Thyroid gland (tissue), 4 donors: ENCODE results near the gene DNAH11. TPM values are rescaled to one million over a fixed set of nuclear protein-coding genes. Genes with fewer than 3 reads are reported as not detected.

ENCODE experiments used
- DNase-seq, 2 donors: peaks; one replicate each; pipeline ENCODE4 v3.0.0-alpha.2; 2019
- H3K27ac ChIP-seq, 3 donors: fragments of 200-600 bp; sonication (generic); 1 replicate in 2 of 3; 2 replicates in 1 of 3; pipeline ENCODE4 v1.5.1; 2016 to 2019; ENCODE audit warnings: mild to moderate bottlenecking in 1 of 3, moderate library complexity in 1 of 3
- H3K27me3 ChIP-seq: fragments of 200-600 bp; sonication (generic); one replicate; pipeline ENCODE4 v1.5.1; 2019
- H3K36me3 ChIP-seq, 2 donors: fragments of 200-600 bp; sonication (generic); one replicate each; pipeline ENCODE4 v1.5.1; 2016 to 2019
- H3K4me1 ChIP-seq, 2 donors: fragments of 200-600 bp; sonication (generic); one replicate each; pipeline ENCODE4 v1.5.1; 2017 to 2019
- H3K4me3 ChIP-seq, 3 donors: fragments of 200-600 bp; sonication (generic); replicated peaks in 1 of 3; 1 replicate in 2 of 3; 2 replicates in 1 of 3; pipeline ENCODE4 v1.5.1; 2016; ENCODE audit warnings: mild to moderate bottlenecking in 1 of 3
- H3K9me3 ChIP-seq: fragments of 200-600 bp; sonication (generic); one replicate; pipeline ENCODE4 v1.5.1; 2017
- CTCF ChIP-seq, 6 experiments: fragments of 200-600 bp in 3 of 6; fragments of 450-650 bp in 3 of 6; sonication (generic) in 3 of 6; IDR thresholded peaks; one replicate each; pipeline ENCODE4 v1.5.1; 2016 to 2019; ENCODE audit warnings: antibody characterized with exemption in 6 of 6, mild to moderate bottlenecking in 2 of 6, inconsistent platforms in 1 of 6, moderate library complexity in 1 of 6
- POLR2A ChIP-seq, 2 donors: fragments of 450-650 bp; IDR thresholded peaks; one replicate each; pipeline ENCODE4 v1.6.1; 2017; ENCODE audit warnings: antibody characterized with exemption in 2 of 2, mild to moderate bottlenecking in 2 of 2, moderate library complexity in 1 of 2
- WGBS, 2 donors: methylation state at CpG; one replicate each; pipeline ENCODE4 v1.1.5; 2017; 5-methylcytosine and 5-hydroxymethylcytosine counted together
- intact Hi-C: fragments of 100-400 bp; cut with DNase I; formaldehyde crosslinking; loops from one replicate; pipeline ENCODE4 v1.15.1; 2023
- total RNA-seq, 4 donors: library from RNA; depleted of rRNA; stranded (reverse); fragments of >200 nt; gene quantifications; one replicate each; pipeline ENCODE4 v1.2.3, GENCODE V29; 2016

Gene DNAH11
- total RNA-seq, 4 donors from 2014 or later: 3.9 to 29.9 (median 10.9) TPM

GRCh38 chr7:21639206-21639868 is 96.5 kb downstream of the DNAH11 start:
- Histone ChIP-seq H3K27me3 (no peaks in the 10 kb centered on the region), H3K4me3 (no peak overlapping the region), H3K9me3 (no peaks in the 10 kb centered on the region), H3K27ac (no peak overlapping the region), H3K4me1 (no peaks in the 10 kb centered on the region), H3K36me3 (no peaks in the 10 kb centered on the region)
- 90 to 93% methylated on average over 3 of the region's 3 CpGs for WGBS, 2 donors
- intact Hi-C loops: no loop called here
- DNase-seq: no peak
- no peak for TF ChIP-seq POLR2A (IDR thresholded peaks at IDR 0.05)
- TF ChIP-seq CTCF (IDR thresholded peaks at IDR 0.05): no peak

GRCh38 chr7:21640105-21640504 is 97.3 kb downstream of the DNAH11 start:
- H3K4me1 ChIP-seq: no peaks in the 10 kb centered on the region
- intact Hi-C loops: no loop called here
- 72 to 76% methylated on average over 2 of the region's 2 CpGs for WGBS, 2 donors

GRCh38 chr7:21641546-21641945 is 98.7 kb downstream of the DNAH11 start:
- TF ChIP-seq POLR2A (IDR thresholded peaks at IDR 0.05) (no peak), CTCF (IDR thresholded peaks at IDR 0.05) (no peak)
- no peak for DNase-seq
- Histone ChIP-seq H3K9me3 (no peaks in the 10 kb centered on the region), H3K4me3 (no peak overlapping the region), H3K27ac (no peak overlapping the region), H3K36me3 (no peaks in the 10 kb centered on the region), H3K4me1 (no peaks in the 10 kb centered on the region), H3K27me3 (no peaks in the 10 kb centered on the region)
- 89 to 92% methylated on average over 4 of the region's 4 CpGs for WGBS, 2 donors
- intact Hi-C loops: no loop called here

More at GRCh38 chr7:21640105-21640504, 97.3 kb downstream of the DNAH11 start:
- Histone ChIP-seq H3K4me3 (no peak overlapping the region), H3K9me3 (no peaks in the 10 kb centered on the region), H3K36me3 (no peaks in the 10 kb centered on the region), H3K27me3 (no peaks in the 10 kb centered on the region), H3K27ac (no peak overlapping the region)
- DNase-seq: no peak
- TF ChIP-seq POLR2A (IDR thresholded peaks at IDR 0.05) (no peak), CTCF (IDR thresholded peaks at IDR 0.05) (no peak)

GRCh38 chr7:21642422-21642821 is 99.6 kb downstream of the DNAH11 start:
- Histone ChIP-seq H3K27ac (no peak overlapping the region), H3K9me3 (no peaks in the 10 kb centered on the region), H3K4me1 (no peaks in the 10 kb centered on the region), H3K27me3 (no peaks in the 10 kb centered on the region), H3K36me3 (no peaks in the 10 kb centered on the region), H3K4me3 (no peak overlapping the region)
- no peak for DNase-seq
- intact Hi-C loops: no loop called here
- TF ChIP-seq CTCF (IDR thresholded peaks at IDR 0.05) (no peak), POLR2A (IDR thresholded peaks at IDR 0.05) (no peak)
- 76 to 77% methylated on average over 4 of the region's 4 CpGs for WGBS, 2 donors

- no peaks in the 10 kb centered on the region for H3K36me3 ChIP-seq
- no peak overlapping the region for H3K4me3 ChIP-seq
- H3K27me3 ChIP-seq: no peaks in the 10 kb centered on the region
- DNase-seq: no peak
- no peaks in the 10 kb centered on the region for H3K4me1 ChIP-seq
- intact Hi-C loops: no loop called here
- H3K9me3 ChIP-seq: no peaks in the 10 kb centered on the region
- no peak overlapping the region for H3K27ac ChIP-seq
- TF ChIP-seq CTCF (IDR thresholded peaks at IDR 0.05) (no peak), POLR2A (IDR thresholded peaks at IDR 0.05) (no peak)
- 62 to 83% methylated on average over 1 of the region's 1 CpG for WGBS, 2 donors
These were observed 108.9 kb downstream of the DNAH11 start for GRCh38 chr7:21651697-21652096.
